ENCODE data around the gene CYP27A1. TPM values are rescaled to one million over a fixed set of nuclear protein-coding genes. Genes with fewer than 3 reads are reported as not detected.

The CYP27A1 gene
- total RNA-seq, 4 donors from 2014 or later: 11.9 to 206 (median 22.6) TPM

DNA sequence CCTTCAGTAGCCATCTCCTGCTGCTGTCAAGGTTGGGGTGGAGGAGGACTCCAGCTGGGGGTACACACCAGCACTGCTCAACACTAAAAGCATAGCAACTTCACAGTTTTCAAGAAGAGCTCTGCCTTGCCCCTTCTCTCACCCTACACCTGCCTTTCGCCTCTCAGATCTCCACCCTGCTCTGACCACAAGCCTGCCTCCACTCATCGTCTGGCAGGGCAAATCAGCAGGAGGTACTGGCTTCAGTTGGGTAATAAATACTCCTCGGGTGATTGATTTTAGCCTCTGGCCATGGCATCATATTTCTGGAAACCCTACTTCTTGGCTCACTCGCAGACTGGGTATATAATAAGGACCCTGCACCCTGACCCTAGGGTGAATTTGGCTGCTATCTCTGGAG is 52.7 kb downstream of the CYP27A1 start:
- TF ChIP-seq, protein P1, sequence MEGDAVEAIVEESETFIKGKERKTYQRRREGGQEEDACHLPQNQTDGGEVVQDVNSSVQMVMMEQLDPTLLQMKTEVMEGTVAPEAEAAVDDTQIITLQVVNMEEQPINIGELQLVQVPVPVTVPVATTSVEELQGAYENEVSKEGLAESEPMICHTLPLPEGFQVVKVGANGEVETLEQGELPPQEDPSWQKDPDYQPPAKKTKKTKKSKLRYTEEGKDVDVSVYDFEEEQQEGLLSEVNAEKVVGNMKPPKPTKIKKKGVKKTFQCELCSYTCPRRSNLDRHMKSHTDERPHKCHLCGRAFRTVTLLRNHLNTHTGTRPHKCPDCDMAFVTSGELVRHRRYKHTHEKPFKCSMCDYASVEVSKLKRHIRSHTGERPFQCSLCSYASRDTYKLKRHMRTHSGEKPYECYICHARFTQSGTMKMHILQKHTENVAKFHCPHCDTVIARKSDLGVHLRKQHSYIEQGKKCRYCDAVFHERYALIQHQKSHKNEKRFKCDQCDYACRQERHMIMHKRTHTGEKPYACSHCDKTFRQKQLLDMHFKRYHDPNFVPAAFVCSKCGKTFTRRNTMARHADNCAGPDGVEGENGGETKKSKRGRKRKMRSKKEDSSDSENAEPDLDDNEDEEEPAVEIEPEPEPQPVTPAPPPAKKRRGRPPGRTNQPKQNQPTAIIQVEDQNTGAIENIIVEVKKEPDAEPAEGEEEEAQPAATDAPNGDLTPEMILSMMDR (IDR thresholded peaks at IDR 0.05; ENCODE audit: low read depth): no peak

DNA sequence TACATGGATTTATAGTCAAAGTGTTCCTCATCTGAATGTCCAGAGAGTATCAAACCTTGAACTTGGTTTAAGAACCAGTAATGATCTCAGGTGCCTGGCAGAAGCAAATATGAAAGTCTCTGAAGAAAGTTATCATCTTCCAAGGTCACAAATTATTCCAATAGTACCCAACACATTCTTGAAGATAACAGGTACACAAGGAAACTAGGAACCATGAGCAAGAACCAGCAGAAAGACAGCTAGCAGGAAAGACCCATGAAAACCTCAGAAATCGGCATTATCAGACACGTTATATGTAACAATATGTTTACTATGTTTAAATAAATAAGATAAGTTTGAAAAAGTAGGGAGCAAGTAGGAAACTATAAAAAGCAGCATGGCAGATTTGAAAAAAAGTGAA is 55.5 kb downstream of the CYP27A1 start:
- TF ChIP-seq, protein P1 (IDR thresholded peaks at IDR 0.05; ENCODE audit: low read depth): no peak

DNA sequence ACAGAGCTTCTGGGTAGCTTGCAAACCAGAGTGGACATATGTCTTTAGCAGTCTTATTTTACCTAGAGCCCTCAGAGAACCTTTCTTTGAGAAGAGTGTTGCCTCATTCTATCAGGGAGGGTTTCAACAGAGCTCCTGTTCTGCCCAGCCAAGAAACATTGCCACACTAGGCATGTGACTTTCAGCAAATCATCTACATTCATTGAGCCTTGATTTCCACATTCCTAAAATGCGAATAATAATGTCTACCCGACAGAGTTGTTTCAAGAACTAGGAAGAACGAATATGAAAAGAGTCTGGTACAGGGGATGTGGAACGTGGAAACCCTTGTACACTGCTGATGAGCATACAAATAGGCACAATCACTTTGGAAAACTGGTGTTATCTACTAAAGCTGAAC is 57.5 kb downstream of the CYP27A1 start:
- TF ChIP-seq, protein P1 (IDR thresholded peaks at IDR 0.05; ENCODE audit: low read depth): no peak

DNA sequence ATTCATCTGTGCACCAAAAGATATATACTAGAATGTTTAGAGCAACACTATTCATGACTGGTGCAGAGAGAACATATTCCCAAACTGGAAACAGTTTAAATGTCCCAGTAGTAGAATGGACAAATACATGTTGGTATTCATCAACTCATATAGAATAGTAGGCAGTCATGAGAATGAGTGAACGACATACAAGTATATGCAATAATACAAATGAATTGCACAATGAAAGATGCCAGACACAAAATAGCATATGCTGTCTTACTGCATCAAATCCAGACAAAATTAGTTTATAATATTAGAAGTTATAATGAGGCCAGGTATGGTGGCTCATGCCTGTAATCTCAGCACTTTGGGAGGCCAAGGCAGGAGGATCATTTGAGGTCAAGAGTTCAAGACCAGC is 57.9 kb downstream of the CYP27A1 start:
- TF ChIP-seq, protein P1 (IDR thresholded peaks at IDR 0.05; ENCODE audit: low read depth): no peak

DNA sequence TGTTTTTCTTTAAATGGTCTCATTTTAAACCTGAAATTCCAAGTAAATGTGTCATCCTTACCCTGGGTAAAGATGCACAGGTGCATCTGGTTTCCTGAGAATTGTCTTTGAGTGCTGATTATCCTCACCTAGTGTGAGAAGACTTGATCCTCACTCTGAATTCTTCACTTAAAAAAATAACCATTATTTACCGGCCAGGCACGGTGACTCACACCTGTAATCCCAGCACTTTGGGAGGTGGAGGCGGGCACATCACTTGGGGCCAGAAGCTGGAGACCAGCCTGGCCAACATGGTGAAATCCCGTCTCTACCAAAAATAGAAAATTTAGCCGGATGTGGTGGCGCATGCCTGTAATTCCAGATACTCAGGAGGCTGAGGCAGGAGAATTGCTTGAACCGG is 67.8 kb downstream of the CYP27A1 start:
- TF ChIP-seq, protein P1 (IDR thresholded peaks at IDR 0.05; ENCODE audit: low read depth): no peak

DNA sequence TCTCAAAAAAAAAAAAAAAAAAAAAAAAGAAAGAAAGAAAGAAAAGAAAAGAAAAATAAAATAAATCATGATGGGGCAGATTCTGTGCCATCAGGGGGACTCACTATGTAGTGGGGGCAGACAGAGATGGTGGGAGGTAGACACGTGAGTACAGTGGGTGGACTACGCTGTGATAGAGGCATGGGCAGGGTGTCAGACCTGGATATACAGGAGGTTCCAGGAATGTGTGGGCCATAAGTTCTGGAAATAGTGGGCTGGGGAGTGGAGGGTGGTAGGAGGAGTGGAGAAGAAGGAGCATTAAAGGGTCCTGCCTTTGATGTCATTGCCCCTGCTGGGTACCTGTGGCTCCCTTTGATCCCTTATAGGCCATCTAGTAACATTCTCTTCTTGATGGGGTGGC is 68.8 kb downstream of the CYP27A1 start:
- TF ChIP-seq, protein P1 (IDR thresholded peaks at IDR 0.05; ENCODE audit: low read depth): no peak

DNA sequence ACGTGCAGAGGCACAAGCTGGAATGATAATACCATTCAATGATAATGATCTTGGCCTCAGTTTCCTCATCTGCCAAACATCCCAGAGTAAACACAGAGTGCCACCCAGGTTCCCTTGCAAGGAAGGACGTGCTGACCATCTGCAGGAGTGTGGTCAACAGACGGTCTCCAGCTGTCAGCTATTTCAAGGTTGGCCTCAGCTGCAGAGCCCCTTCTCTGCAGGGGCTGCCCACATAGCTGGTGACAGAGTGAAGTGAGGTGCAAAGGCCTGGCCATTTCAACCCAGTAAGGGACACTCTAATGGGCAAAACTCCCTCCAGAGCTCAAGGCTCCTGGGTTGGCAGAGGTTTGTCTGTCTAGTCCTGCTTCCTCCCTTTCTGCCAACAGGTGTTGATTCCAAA is 69.3 kb downstream of the CYP27A1 start:
- TF ChIP-seq, protein P1 (IDR thresholded peaks at IDR 0.05; ENCODE audit: low read depth): no peak

All from subcutaneous adipose tissue (tissue), 4 donors.